ENCODE measurements around the gene PKD1. TPM values are rescaled to one million over a fixed set of nuclear protein-coding genes. Genes with fewer than 3 reads are reported as not detected.

The PKD1 gene
- total RNA-seq, 1 donor from 2014 or later = 97.8 TPM

DNA sequence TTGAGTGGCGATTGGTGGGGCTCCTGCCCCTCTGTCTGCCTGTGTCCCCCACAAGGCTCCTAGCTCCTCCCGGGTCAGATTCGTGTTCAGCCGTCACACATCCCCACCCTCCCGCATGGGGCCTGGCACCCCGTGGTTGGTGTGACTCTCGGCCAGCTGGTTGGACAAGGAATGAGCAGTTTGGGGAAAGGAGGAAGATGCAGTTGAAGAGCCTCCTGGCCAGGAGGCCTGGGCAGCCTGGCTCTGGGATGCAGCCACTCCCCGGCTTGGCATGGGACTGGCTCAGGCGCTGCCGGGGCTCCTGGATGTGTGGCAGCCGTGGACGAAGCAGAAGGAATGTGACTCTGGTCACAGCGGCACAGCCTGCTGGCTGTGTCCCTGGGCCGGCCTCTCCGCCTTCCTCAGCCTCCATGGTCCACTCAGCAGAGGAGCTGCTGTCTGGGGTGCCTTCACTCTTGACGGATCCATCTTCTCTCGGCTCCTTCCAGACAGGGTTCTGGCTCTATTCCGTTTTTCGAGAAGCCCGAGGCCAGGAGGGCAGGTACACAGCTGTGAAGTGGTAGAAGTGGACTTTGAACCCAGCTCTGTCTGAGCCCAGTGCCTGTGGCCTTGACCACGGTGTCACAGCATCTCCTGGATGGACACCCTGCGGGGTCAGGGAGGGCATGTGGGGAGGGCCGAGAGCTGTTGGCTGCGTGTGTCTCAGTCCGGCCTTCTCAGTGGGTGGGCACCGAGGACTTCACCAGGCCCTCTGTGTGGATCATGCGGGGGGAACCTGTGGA is 22.0 kb upstream of the PKD1 start:
- Mint-ChIP-seq H3K27ac (no peak overlapping the region), H3K4me1 (ENCODE audit: low read depth) (peaks cover 37% of the 10 kb centered on the region), H3K4me3 (ENCODE audit: low read depth) (peak overlapping the region; percentile 97), H3K9me3 (ENCODE audit: low read depth) (no peaks in the 10 kb centered on the region), H3K36me3 (ENCODE audit: insufficient read depth) (no peaks in the 10 kb centered on the region), H3K27me3 (no peaks in the 10 kb centered on the region)
- DNase-seq (ENCODE audit: low spot score, unreplicated experiment) = no peak
- TF ChIP-seq, protein P1, sequence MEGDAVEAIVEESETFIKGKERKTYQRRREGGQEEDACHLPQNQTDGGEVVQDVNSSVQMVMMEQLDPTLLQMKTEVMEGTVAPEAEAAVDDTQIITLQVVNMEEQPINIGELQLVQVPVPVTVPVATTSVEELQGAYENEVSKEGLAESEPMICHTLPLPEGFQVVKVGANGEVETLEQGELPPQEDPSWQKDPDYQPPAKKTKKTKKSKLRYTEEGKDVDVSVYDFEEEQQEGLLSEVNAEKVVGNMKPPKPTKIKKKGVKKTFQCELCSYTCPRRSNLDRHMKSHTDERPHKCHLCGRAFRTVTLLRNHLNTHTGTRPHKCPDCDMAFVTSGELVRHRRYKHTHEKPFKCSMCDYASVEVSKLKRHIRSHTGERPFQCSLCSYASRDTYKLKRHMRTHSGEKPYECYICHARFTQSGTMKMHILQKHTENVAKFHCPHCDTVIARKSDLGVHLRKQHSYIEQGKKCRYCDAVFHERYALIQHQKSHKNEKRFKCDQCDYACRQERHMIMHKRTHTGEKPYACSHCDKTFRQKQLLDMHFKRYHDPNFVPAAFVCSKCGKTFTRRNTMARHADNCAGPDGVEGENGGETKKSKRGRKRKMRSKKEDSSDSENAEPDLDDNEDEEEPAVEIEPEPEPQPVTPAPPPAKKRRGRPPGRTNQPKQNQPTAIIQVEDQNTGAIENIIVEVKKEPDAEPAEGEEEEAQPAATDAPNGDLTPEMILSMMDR (IDR thresholded peaks at IDR 0.05; ENCODE audit: unreplicated experiment) = no peak

GRCh38 chr16:2156849-2157224 is 21.1 kb upstream of the PKD1 start:
- TF ChIP-seq, protein P1 (IDR thresholded peaks at IDR 0.05; ENCODE audit: unreplicated experiment) = no peak
- DNase-seq (ENCODE audit: low spot score, unreplicated experiment) = no peak
- no peaks in the 10 kb centered on the region for H3K9me3 Mint-ChIP-seq (ENCODE audit: low read depth)
- H3K4me1 Mint-ChIP-seq (ENCODE audit: low read depth) = peaks cover 38% of the 10 kb centered on the region
- no peaks in the 10 kb centered on the region for H3K27me3 Mint-ChIP-seq
- H3K4me3 Mint-ChIP-seq (ENCODE audit: low read depth) = peak overlapping the region; percentile 97
- peak overlapping the region; percentile 95 for H3K27ac Mint-ChIP-seq
- H3K36me3 Mint-ChIP-seq (ENCODE audit: insufficient read depth) = no peaks in the 10 kb centered on the region

GRCh38 chr16:2155977-2156848 is 20.5 kb upstream of the PKD1 start:
- TF ChIP-seq, protein P1 (IDR thresholded peaks at IDR 0.05; ENCODE audit: unreplicated experiment) = no peak
- no peaks in the 10 kb centered on the region for H3K27me3 Mint-ChIP-seq
- no peak for DNase-seq (ENCODE audit: low spot score, unreplicated experiment)
- H3K27ac Mint-ChIP-seq = peak overlapping the region; percentile 95
- no peaks in the 10 kb centered on the region for H3K9me3 Mint-ChIP-seq (ENCODE audit: low read depth)
- peak overlapping the region; percentile 97 for H3K4me3 Mint-ChIP-seq (ENCODE audit: low read depth)
- H3K4me1 Mint-ChIP-seq (ENCODE audit: low read depth) = peaks cover 41% of the 10 kb centered on the region
- H3K36me3 Mint-ChIP-seq (ENCODE audit: insufficient read depth) = peaks cover 3% of the 10 kb centered on the region

DNA sequence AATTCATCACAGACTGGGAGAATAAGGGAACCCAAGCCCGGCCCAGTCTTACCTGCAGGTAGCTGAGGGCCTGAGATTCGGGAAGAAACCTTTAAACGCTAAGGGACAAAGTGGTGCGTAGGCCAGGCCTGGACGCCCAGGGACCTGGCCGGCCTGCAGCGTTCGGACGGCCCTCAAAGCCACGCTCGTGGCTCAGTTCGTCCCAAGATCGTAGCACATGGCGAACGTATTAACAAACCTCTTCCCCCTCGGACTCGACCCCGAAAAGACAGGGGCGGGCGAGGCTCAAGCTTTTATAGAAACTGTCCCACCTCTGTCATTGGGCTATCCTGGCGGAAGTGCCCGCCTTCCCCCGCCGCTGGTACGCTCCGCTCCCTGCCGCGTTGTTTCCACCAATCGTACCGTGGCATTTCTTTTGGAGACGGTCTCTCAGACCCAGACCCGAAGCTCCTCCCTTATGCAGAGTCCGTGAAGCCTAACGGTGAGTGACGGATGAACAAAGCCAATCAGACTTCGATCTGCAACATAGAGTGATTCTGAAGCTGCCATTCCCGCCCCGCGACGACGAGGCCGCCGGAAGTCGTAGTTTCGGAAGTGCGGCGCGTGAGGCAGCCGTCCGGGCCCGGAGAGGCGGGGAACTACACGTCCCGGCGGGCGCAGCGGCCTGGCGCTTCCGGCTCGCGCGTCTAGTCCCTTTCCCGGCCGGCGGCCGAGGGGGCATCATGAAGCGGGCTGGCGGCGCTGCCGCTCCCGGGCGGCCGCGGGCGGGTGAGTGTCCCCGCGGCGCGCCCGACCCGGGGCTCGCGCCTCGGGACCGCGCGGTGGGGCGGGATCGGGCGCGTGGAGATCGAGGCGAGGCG is 19.6 kb upstream of the PKD1 start, which contains the start of gene TRAF7:
TRAF7 (plus strand) TSS at position 692 of the 860 bp plus-strand sequence. CDS start 8,139 bp downstream, outside the sequence.
- Mint-ChIP-seq H3K27me3 (no peaks in the 10 kb centered on the region), H3K36me3 (ENCODE audit: insufficient read depth) (peaks cover 5% of the 10 kb centered on the region), H3K4me1 (ENCODE audit: low read depth) (peaks cover 47% of the 10 kb centered on the region), H3K27ac (peak within 1 kb of the TSS; percentile 95), H3K4me3 (ENCODE audit: low read depth) (peak within 1 kb of the TSS; percentile 97), H3K9me3 (ENCODE audit: low read depth) (no peaks in the 10 kb centered on the region)
- TF ChIP-seq, protein P1 (IDR thresholded peaks at IDR 0.05; ENCODE audit: unreplicated experiment) = no peak
- DNase-seq (ENCODE audit: low spot score, unreplicated experiment) = peak; percentile 97
